HEK293 (cell line): ENCODE data around the gene CELF4.

ENCODE experiments used
- HIC1 ChIP-seq: fragments of 450-650 bp; formaldehyde crosslinking; IDR thresholded peaks from 2 replicates; pipeline ENCODE4 v1.5.1; 2016; ENCODE audit warnings: missing biosample characterization, missing genetic modification characterization
- KLF16 ChIP-seq: fragments of 450-650 bp; formaldehyde crosslinking; IDR thresholded peaks from 2 replicates; pipeline ENCODE4 v1.5.1; 2017; ENCODE audit warnings: missing biosample characterization, missing genetic modification characterization
- PRDM10 ChIP-seq: fragments of 450-650 bp; formaldehyde crosslinking; IDR thresholded peaks from 2 replicates; pipeline ENCODE4 v1.5.1; 2016; ENCODE audit warnings: missing biosample characterization, missing genetic modification characterization
- PRDM6 ChIP-seq: fragments of 450-650 bp; formaldehyde crosslinking; IDR thresholded peaks from 2 replicates; pipeline ENCODE4 v1.5.1; 2017; ENCODE audit warnings: missing biosample characterization, missing genetic modification characterization
- REST ChIP-seq: fragments of 450-650 bp; formaldehyde crosslinking; IDR thresholded peaks from 2 replicates; pipeline ENCODE4 v1.5.1; 2016; ENCODE audit warnings: missing biosample characterization, missing genetic modification characterization
- YY1 ChIP-seq: fragments of 450-650 bp; formaldehyde crosslinking; IDR thresholded peaks from 2 replicates; pipeline ENCODE4 v1.5.1; 2018; ENCODE audit warnings: missing biosample characterization, missing genetic modification characterization
- ZBTB10 ChIP-seq: fragments of 450-650 bp; formaldehyde crosslinking; IDR thresholded peaks from 2 replicates; pipeline ENCODE4 v1.5.1; 2016; ENCODE audit warnings: missing biosample characterization, missing genetic modification characterization
- ZBTB17 ChIP-seq: fragments of 450-650 bp; formaldehyde crosslinking; IDR thresholded peaks from 2 replicates; pipeline ENCODE4 v1.5.1; 2016; ENCODE audit warnings: missing biosample characterization, missing genetic modification characterization
- ZFP69B ChIP-seq: fragments of 450-650 bp; formaldehyde crosslinking; IDR thresholded peaks from 2 replicates; pipeline ENCODE4 v1.5.1; 2016; ENCODE audit warnings: missing biosample characterization, missing genetic modification characterization
- ZNF335 ChIP-seq: fragments of 450-650 bp; formaldehyde crosslinking; conservative IDR thresholded peaks from 2 replicates; pipeline ENCODE4 v1.5.1; 2016; ENCODE audit warnings: missing biosample characterization, missing genetic modification characterization
- ZNF362 ChIP-seq: fragments of 450-650 bp; formaldehyde crosslinking; IDR thresholded peaks from 2 replicates; pipeline ENCODE4 v1.5.1; 2016; ENCODE audit warnings: missing biosample characterization, missing genetic modification characterization
- ZNF366 ChIP-seq: fragments of 450-650 bp; formaldehyde crosslinking; conservative IDR thresholded peaks from 2 replicates; pipeline ENCODE4 v1.5.1; 2016; ENCODE audit warnings: missing biosample characterization, missing genetic modification characterization
- ZNF596 ChIP-seq: fragments of 450-650 bp; IDR thresholded peaks from 2 replicates; pipeline ENCODE4 v1.5.0; 2018; ENCODE audit warnings: missing biosample characterization, mild to moderate bottlenecking, missing genetic modification characterization, moderate library complexity
- ZNF629 ChIP-seq: fragments of 450-650 bp; formaldehyde crosslinking; IDR thresholded peaks from 2 replicates; pipeline ENCODE4 v1.5.1; 2017; ENCODE audit warnings: missing biosample characterization, missing genetic modification characterization
- ZNF76 ChIP-seq: fragments of 450-650 bp; formaldehyde crosslinking; IDR thresholded peaks from 2 replicates; pipeline ENCODE4; 2016; ENCODE audit warnings: low read depth, missing biosample characterization, missing genetic modification characterization, borderline replicate concordance
- ZNF837 ChIP-seq: fragments of 450-650 bp; formaldehyde crosslinking; IDR thresholded peaks from 2 replicates; pipeline ENCODE4 v1.5.1; 2016; ENCODE audit warnings: missing biosample characterization, missing genetic modification characterization

CELF4 gene

GRCh38 chr18:37565101-37565976, at the start of gene CELF4 (continued):
- TF ChIP-seq ZNF76 (tag by site-specific recombination), result no peak
- TF ChIP-seq PRDM10, result peak; percentile 83; the same call in 1 of the 2 replicates
- no peak for TF ChIP-seq HIC1 (tag by site-specific recombination)
- peak; percentile 16; the same call in 1 of the 2 replicates for TF ChIP-seq ZNF629 (tag by site-specific recombination)
- peak; percentile 95 for TF ChIP-seq ZNF596
- no peak for TF ChIP-seq YY1 (tag by site-specific recombination)
- no peak for TF ChIP-seq ZNF837 (tag by site-specific recombination)
- peak; percentile 86 for TF ChIP-seq ZNF335 (tag by site-specific recombination)
- TF ChIP-seq PRDM6 (tag by site-specific recombination), result no peak
- peak; percentile 86 for TF ChIP-seq ZNF366 (tag by site-specific recombination)
- 0 out of 2 replicates have a peak, but pooled peaks have one; percentile 19 for TF ChIP-seq ZFP69B (tag by site-specific recombination)
- TF ChIP-seq REST (tag by site-specific recombination), result peak; percentile 48
- peak; percentile 60; the same call in 1 of the 2 replicates for TF ChIP-seq ZBTB10
- peak; percentile 45; the same call in 1 of the 2 replicates for TF ChIP-seq ZNF362 (tag by site-specific recombination)
- TF ChIP-seq ZBTB17, result peak; percentile 88
- TF ChIP-seq KLF16 (tag by site-specific recombination), result peak; percentile 56; the same call in 1 of the 2 replicates
- TF ChIP-seq, all 188 proteins: peak for 23
